SK-N-SH (cell line): ENCODE measurements around the gene PERM1. TPM values are rescaled to one million over a fixed set of nuclear protein-coding genes. Genes with fewer than 3 reads are reported as not detected.

Source experiments
- CTCF ChIA-PET: fragments of 300-600, 350-600 bp; formaldehyde crosslinking; extraction: SDS; loops from one replicate; lab custom pipeline; 2021; lab: Yijun Ruan, JAX
- POLR2A ChIA-PET: fragments of 350-600 bp; sonication (Branson Sonifier 250); formaldehyde crosslinking; extraction: SDS; loops from one replicate; lab custom pipeline; 2020; ENCODE audit warnings: antibody characterized with exemption, inconsistent platforms; lab: Yijun Ruan, JAX
- DNase-seq: peaks from one replicate; pipeline ENCODE4 v3.0.0; 2012
- H2AFZ ChIP-seq: fragments of 200-600 bp; sonication (generic); 2 replicates; pipeline ENCODE4 v1.8.1; 2016; ENCODE audit warnings: antibody characterized with exemption, mild to moderate bottlenecking, low read depth
- H3F3A ChIP-seq: fragments of 200-600 bp; sonication (generic); replicated peaks from 2 replicates; pipeline ENCODE3; 2016; ENCODE audit warnings: antibody characterized with exemption, mild to moderate bottlenecking; ENCODE audit not compliant: insufficient read depth
- H3K27ac ChIP-seq, 2 experiments: fragments of 200-500 bp in 1 of 2; fragments of 200-600 bp in 1 of 2; sonication (Bioruptor generic) in 1 of 2; sonication (generic), shearing (Covaris generic) in 1 of 2; 2 replicates each; pipeline versions ENCODE4 v1.5.1 to v1.6.1; 2014 to 2016; ENCODE audit warnings: low read depth in 2 of 2, inconsistent platforms in 1 of 2, low read length in 1 of 2, mild to moderate bottlenecking in 1 of 2, mixed read lengths in 1 of 2
- H3K27me3 ChIP-seq: fragments of 200-600 bp; sonication (generic), shearing (Covaris generic); 2 replicates; pipeline ENCODE4 v1.6.1; 2016; ENCODE audit warnings: mixed run types; ENCODE audit not compliant: insufficient read depth
- H3K36me3 ChIP-seq, 2 experiments: fragments of 200-500 bp in 1 of 2; fragments of 200-600 bp in 1 of 2; sonication (Bioruptor generic) in 1 of 2; sonication (generic) in 1 of 2; replicated peaks in 1 of 2; 2 replicates each; pipeline versions ENCODE3 to v1.5.1; 2014 to 2016; ENCODE audit warnings: low read length in 1 of 2, mild to moderate bottlenecking in 1 of 2; ENCODE audit not compliant: insufficient read depth in 2 of 2, control insufficient read depth in 1 of 2
- H3K4me1 ChIP-seq, 2 experiments: fragments of 200-500 bp in 1 of 2; fragments of 200-600 bp in 1 of 2; sonication (Bioruptor generic) in 1 of 2; sonication (generic), shearing (Covaris generic) in 1 of 2; 2 replicates each; pipeline versions ENCODE4 v1.5.1 to v1.6.1; 2014 to 2016; ENCODE audit warnings: low read depth in 1 of 2, low read length in 1 of 2, mixed run types in 1 of 2; ENCODE audit not compliant: insufficient read depth in 2 of 2, control insufficient read depth in 1 of 2
- H3K4me2 ChIP-seq: fragments of 200-600 bp; sonication (generic), shearing (Covaris generic); 2 replicates; pipeline ENCODE4 v1.6.1; 2017; ENCODE audit warnings: mixed run types
- H3K4me3 ChIP-seq, 2 experiments: fragments of 200-500 bp in 1 of 2; fragments of 200-600 bp in 1 of 2; sonication (Bioruptor generic) in 1 of 2; sonication (generic), shearing (Covaris generic) in 1 of 2; 2 replicates each; pipeline versions ENCODE4 v1.5.1 to v1.8.1; 2014 to 2016; ENCODE audit warnings: low read depth in 2 of 2, inconsistent platforms in 1 of 2, low read length in 1 of 2, mild to moderate bottlenecking in 1 of 2, mixed read lengths in 1 of 2, moderate library complexity in 1 of 2
- H3K79me2 ChIP-seq: fragments of 200-600 bp; sonication (generic); 2 replicates; pipeline ENCODE4 v1.8.1; 2017; ENCODE audit warnings: mild to moderate bottlenecking; ENCODE audit not compliant: insufficient read depth
- H3K9ac ChIP-seq: fragments of 200-600 bp; sonication (generic); 2 replicates; pipeline ENCODE4 v1.6.1; 2017; ENCODE audit warnings: mixed run types
- H3K9me2 ChIP-seq: fragments of 200-600 bp; sonication (generic); 2 replicates; pipeline ENCODE4 v1.6.1; 2017; ENCODE audit warnings: mixed run types
- H3K9me3 ChIP-seq: fragments of 200-600 bp; sonication (generic); 2 replicates; pipeline ENCODE4 v1.6.1; 2017; ENCODE audit warnings: mixed run types, mild to moderate bottlenecking, moderate library complexity
- H4K20me1 ChIP-seq: fragments of 200-600 bp; sonication (generic); 2 replicates; pipeline ENCODE4 v1.6.1; 2017; ENCODE audit warnings: mild to moderate bottlenecking, mixed run types; ENCODE audit not compliant: insufficient read depth
- CHD2 ChIP-seq: fragments of 150-350 bp; IDR thresholded peaks from 2 replicates; pipeline ENCODE4 v1.6.1; 2018; ENCODE audit warnings: low read length; ENCODE audit not compliant: partially characterized antibody
- GABPA ChIP-seq: IDR thresholded peaks from 2 replicates; pipeline ENCODE4 v1.4.0; 2012; ENCODE audit warnings: low read depth, mild to moderate bottlenecking
- IRF3 ChIP-seq: fragments of 150-350 bp; IDR thresholded peaks from 2 replicates; pipeline ENCODE4 v1.6.1; 2016; ENCODE audit warnings: mild to moderate bottlenecking, low read depth, low read length
- JUND ChIP-seq: IDR thresholded peaks from 2 replicates; pipeline ENCODE4 v1.4.0; 2012
- MAX ChIP-seq: IDR thresholded peaks from 2 replicates; pipeline ENCODE4 v1.4.0; 2012; ENCODE audit warnings: low read depth
- NRF1 ChIP-seq: IDR thresholded peaks from 2 replicates; pipeline ENCODE4 v1.6.1; 2012; ENCODE audit warnings: low read depth, mild to moderate bottlenecking, low read length
- POLR2AphosphoS5 ChIP-seq: IDR thresholded peaks from 2 replicates; pipeline ENCODE4 v1.6.1; 2012; ENCODE audit warnings: low read depth, low read length
- RFX5 ChIP-seq: IDR thresholded peaks from 2 replicates; pipeline ENCODE4 v1.6.1; 2012; ENCODE audit warnings: mild to moderate bottlenecking, improper control_type of control experiment, low read length
- SMC3 ChIP-seq: IDR thresholded peaks from 2 replicates; pipeline ENCODE4 v1.6.1; 2012; ENCODE audit warnings: low read depth, low read length, improper control_type of control experiment
- TAF1 ChIP-seq: IDR thresholded peaks from 2 replicates; pipeline ENCODE4 v1.6.1; 2012; ENCODE audit warnings: low read depth, mild to moderate bottlenecking, low read length, moderate library complexity, borderline replicate concordance
- TCF12 ChIP-seq: IDR thresholded peaks from 2 replicates; pipeline ENCODE4 v1.4.0; 2012
- USF1 ChIP-seq: IDR thresholded peaks from 2 replicates; pipeline ENCODE4 v1.4.0; 2012; ENCODE audit warnings: low read depth, borderline replicate concordance
- YY1 ChIP-seq: IDR thresholded peaks from 2 replicates; pipeline ENCODE4 v1.4.0; 2012; ENCODE audit warnings: low read depth, mild to moderate bottlenecking
- WGBS: methylation state at CpG from one replicate; pipeline ENCODE4 v1.1.6; 2017; ENCODE audit warnings: low lambda C conversion rate; 5-methylcytosine and 5-hydroxymethylcytosine counted together
- polyA plus RNA-seq, 3 experiments: library from polyadenylated mRNA; depleted of rRNA; stranded (reverse); fragments of >200 nt; gene quantifications; 2 replicates each; pipeline ENCODE4 v1.2.3, GENCODE V29; 2012
- TF ChIP-seq, protein P1 (sequence below): fragments of 200-600 bp; sonication (generic); IDR thresholded peaks from 2 replicates; pipeline ENCODE4 v1.6.1; 2017; ENCODE audit warnings: antibody characterized with exemption, mild to moderate bottlenecking, moderate library complexity

PERM1 gene
- polyA plus RNA-seq, 1 of the 3 experiments (the other 2 are of a cell fraction) = 0.25 TPM

GRCh38 chr1:997993-998744, 16.3 kb upstream of the PERM1 start (continued):
- no peak for TF ChIP-seq IRF3
- no peak for TF ChIP-seq CHD2
- TF ChIP-seq NRF1 = no peak
- TF ChIP-seq SMC3 = no peak
- TF ChIP-seq TCF12 = no peak
- TF ChIP-seq GABPA = no peak

GRCh38 chr1:997713-997992, 15.8 kb upstream of the PERM1 start:
- peaks cover 0 to 11% of the 10 kb centered on the region in 2 experiments; a peak in 1 of 4 replicates for H3K4me1 ChIP-seq
- no peaks in the 10 kb centered on the region for H3K9me3 ChIP-seq
- no peak overlapping the region for H2AFZ ChIP-seq
- peaks cover 12% of the 10 kb centered on the region; the same call in 1 of the 2 replicates for H3K27me3 ChIP-seq
- H3K36me3 ChIP-seq = no peaks in the 10 kb centered on the region
- H3K4me3 ChIP-seq = no peak overlapping the region
- DNase-seq = no peak
- no peaks in the 10 kb centered on the region for H4K20me1 ChIP-seq
- no CpG with 5 or more reads among the region's 3 CpGs for WGBS
- no peak for TF ChIP-seq JUND
- no peak overlapping the region for H3K27ac ChIP-seq
- POLR2A ChIA-PET = no interaction called here
- CTCF ChIA-PET = interaction anchor here (0.6 to 13.2 kb wide), 7 partner anchors 8 to 92 kb away, joined by 3 to 246 read pairs (median 4); partner anchors contain the start of gene PERM1
- no peaks in the 10 kb centered on the region for H3K9me2 ChIP-seq
- H3K4me2 ChIP-seq = no peak overlapping the region
- H3F3A ChIP-seq = no peaks in the 10 kb centered on the region
- no peak overlapping the region for H3K9ac ChIP-seq
- no peaks in the 10 kb centered on the region for H3K79me2 ChIP-seq

DNA sequence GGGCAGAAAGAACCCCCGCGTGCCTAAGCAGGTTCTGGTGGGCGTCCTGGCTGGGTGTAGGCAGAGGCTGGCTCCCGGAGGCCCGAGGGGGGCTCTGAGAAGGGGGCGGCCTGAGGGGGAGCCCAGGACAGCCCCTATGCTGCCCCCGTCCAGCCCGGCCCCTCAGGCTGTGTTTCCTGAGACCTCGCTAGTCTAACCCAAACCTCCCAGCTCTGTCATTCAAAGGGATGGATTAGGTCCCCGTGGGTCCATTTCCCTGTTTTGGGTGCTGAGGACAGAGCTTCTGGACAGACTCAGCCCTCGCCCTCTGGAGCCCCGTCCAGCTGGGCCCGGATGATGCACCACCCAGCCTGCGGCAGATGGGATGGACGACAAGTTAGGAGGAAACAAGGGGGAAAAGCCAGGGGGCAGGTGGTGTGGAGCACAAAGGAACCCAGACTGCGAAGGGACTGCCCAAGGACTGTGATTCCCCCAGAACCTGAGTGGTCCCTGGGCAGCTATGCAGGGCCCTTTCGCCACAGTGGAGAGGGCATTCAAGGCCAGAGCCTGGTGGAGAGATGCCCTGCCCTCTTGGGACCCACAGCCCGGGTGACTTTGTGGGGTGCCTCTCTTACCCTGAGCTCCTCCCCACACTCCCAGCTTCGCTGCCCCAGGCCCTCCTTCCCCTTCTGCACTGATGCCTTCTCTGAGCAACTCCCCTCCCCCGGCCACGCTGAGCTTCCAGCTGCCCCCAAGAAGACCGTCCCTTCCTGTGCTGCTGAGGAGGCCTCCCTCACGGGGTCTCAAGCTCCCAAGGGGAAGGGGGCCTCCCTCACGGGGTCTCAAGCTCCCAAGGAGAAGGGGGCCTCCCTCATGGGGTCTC, 15.2 kb upstream of the PERM1 start:
- Histone ChIP-seq H3K4me2 (no peak overlapping the region), H2AFZ (no peak overlapping the region), H3K4me3 (no peak overlapping the region), H3K79me2 (no peaks in the 10 kb centered on the region), H3K9me3 (peaks cover under 1% of the 10 kb centered on the region; the same call in 1 of the 2 replicates), H4K20me1 (no peaks in the 10 kb centered on the region), H3K27ac (no peak overlapping the region), H3K27me3 (peaks cover 12% of the 10 kb centered on the region; the same call in 1 of the 2 replicates), H3F3A (no peaks in the 10 kb centered on the region), H3K4me1 (peaks cover 0 to 11% of the 10 kb centered on the region in 2 experiments; a peak in 1 of 4 replicates), H3K36me3 (no peaks in the 10 kb centered on the region), H3K9me2 (no peaks in the 10 kb centered on the region), H3K9ac (no peak overlapping the region)
- peak; percentile 42 for DNase-seq
- POLR2A ChIA-PET = no interaction called here
- 20% methylated on average over 9 of the region's 24 CpGs for WGBS
- CTCF ChIA-PET = interaction anchor here (1.0 to 13.2 kb wide), 6 partner anchors 14 to 67 kb away, joined by 3 to 246 read pairs (median 4); partner anchors contain the start of gene PERM1
- TF ChIP-seq JUND (no peak), CHD2 (no peak), POLR2AphosphoS5 (no peak), RFX5 (no peak), USF1 (no peak), TCF12 (no peak), YY1 (no peak), IRF3 (no peak), MAX (no peak), TAF1 (no peak), GABPA (no peak)
- TF ChIP-seq, protein P1, sequence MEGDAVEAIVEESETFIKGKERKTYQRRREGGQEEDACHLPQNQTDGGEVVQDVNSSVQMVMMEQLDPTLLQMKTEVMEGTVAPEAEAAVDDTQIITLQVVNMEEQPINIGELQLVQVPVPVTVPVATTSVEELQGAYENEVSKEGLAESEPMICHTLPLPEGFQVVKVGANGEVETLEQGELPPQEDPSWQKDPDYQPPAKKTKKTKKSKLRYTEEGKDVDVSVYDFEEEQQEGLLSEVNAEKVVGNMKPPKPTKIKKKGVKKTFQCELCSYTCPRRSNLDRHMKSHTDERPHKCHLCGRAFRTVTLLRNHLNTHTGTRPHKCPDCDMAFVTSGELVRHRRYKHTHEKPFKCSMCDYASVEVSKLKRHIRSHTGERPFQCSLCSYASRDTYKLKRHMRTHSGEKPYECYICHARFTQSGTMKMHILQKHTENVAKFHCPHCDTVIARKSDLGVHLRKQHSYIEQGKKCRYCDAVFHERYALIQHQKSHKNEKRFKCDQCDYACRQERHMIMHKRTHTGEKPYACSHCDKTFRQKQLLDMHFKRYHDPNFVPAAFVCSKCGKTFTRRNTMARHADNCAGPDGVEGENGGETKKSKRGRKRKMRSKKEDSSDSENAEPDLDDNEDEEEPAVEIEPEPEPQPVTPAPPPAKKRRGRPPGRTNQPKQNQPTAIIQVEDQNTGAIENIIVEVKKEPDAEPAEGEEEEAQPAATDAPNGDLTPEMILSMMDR = no peak
